Activated naive CD8-positive, alpha-beta T cell treated with anti-CD3 and anti-CD28 coated beads, Interleukin-2, amount 10 ng/mL, durations not matched to agents 7 days and 5 days (primary cell): ENCODE data around the gene MIF4GD. TPM values are rescaled to one million over a fixed set of nuclear protein-coding genes. Genes with fewer than 3 reads are reported as not detected.

Source experiments
- ATAC-seq: fragments of 150-1000 bp; cut with Tn5 transposase; one replicate; pipeline ENCODE4 v1.10.0; 2021; ENCODE audit warnings: low read depth, moderate library complexity
- POLR2A ChIA-PET: fragments of 350-600 bp; sonication (Branson Sonifier 250); formaldehyde crosslinking; loops from one replicate; lab custom pipeline; 2021; ENCODE audit warnings: antibody characterized with exemption; lab: Charles Lee
- DNase-seq: peaks from one replicate; pipeline ENCODE4 v3.0.0; 2021
- H3K27ac Mint-ChIP-seq: one replicate; pipeline ENCODE4 v1.8.0; 2022; ENCODE audit warnings: mild to moderate bottlenecking, mixed read lengths
- H3K27me3 Mint-ChIP-seq: one replicate; pipeline ENCODE4 v1.8.0; 2022; ENCODE audit warnings: mild to moderate bottlenecking, moderate library complexity, mixed read lengths
- H3K36me3 Mint-ChIP-seq: one replicate; pipeline ENCODE4 v1.8.0; 2021; ENCODE audit warnings: mild to moderate bottlenecking, mixed read lengths
- H3K4me1 Mint-ChIP-seq: one replicate; pipeline ENCODE4 v1.8.0; 2021; ENCODE audit warnings: mixed read lengths
- H3K4me3 Mint-ChIP-seq: one replicate; pipeline ENCODE4 v1.8.0; 2022; ENCODE audit warnings: mild to moderate bottlenecking, moderate library complexity, mixed read lengths
- H3K9me3 Mint-ChIP-seq: one replicate; pipeline ENCODE4 v1.8.0; 2021; ENCODE audit warnings: mixed read lengths
- total RNA-seq, 2 experiments: library from RNA; stranded (reverse); gene quantifications; one replicate each; pipeline ENCODE4 v1.2.3, GENCODE V29; 2021

Gene MIF4GD
- total RNA-seq, 2 experiments from 2014 or later = 44.4 to 44.8 TPM

DNA sequence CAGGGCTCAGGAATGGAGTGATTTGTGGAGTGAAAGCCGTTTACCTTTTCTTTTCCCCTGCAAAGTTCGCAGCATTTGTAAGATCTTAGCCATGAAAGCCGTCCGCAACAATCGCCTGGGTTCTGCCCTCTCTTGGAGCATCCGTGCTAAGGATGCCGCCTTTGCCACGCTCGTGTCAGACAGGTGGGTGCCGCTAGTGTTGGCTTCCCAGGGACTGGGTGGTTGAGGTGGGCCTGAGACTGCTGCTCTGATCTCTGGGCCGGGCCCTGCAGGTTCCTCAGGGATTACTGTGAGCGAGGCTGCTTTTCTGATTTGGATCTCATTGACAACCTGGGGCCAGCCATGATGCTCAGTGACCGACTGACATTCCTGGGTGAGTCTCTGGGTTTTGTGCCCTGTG lies 38.2 kb downstream of the MIF4GD start:
- ATAC-seq (no peak), DNase-seq (no peak)
- Mint-ChIP-seq H3K4me3 (no peak overlapping the region), H3K27me3 (no peaks in the 10 kb centered on the region), H3K36me3 (peaks cover 18% of the 10 kb centered on the region), H3K27ac (no peak overlapping the region), H3K9me3 (no peaks in the 10 kb centered on the region), H3K4me1 (peaks cover 2% of the 10 kb centered on the region)
- POLR2A ChIA-PET = interaction anchor here (1.0 kb wide), 1 partner anchor 13 kb away, joined by 3 read pairs; no protein-coding TSS in a partner anchor

DNA sequence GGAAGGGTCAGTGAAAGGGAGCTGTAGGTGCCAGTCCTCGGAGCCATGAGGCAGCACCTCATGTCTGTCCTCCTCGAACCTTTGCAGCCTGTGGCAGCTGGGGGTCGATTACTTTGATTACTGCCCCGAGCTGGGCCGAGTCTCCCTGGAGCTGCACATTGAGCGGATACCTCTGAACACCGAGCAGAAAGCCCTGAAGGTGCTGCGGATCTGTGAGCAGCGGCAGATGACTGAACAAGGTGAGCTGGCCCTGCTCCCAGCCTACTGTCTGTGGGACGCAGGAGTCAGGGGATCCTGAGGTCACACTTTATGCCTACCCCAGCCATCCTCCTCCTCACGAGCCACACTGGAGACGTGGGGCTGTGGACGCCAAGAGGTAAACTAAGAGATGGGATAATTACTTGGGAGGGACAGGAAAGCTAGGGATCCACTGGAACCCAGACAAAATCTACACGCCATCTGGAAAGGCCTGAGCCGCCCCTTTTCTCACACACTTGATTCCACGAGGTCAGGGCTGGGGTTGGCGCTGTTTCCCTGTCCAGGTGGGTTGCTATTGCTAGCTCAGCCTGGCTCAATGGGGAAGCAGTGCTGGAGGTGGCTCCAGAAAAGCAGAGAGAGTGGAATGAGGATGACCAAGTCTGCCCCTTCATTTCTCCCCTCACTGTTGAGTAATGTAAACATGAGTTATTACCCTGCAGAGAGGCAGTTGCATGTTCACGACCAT lies 39.1 kb downstream of the MIF4GD start:
- peaks cover 2% of the 10 kb centered on the region for H3K4me1 Mint-ChIP-seq
- no peaks in the 10 kb centered on the region for H3K27me3 Mint-ChIP-seq
- DNase-seq (no peak), ATAC-seq (no peak)
- POLR2A ChIA-PET = no interaction called here
- H3K27ac Mint-ChIP-seq = no peak overlapping the region
- no peaks in the 10 kb centered on the region for H3K9me3 Mint-ChIP-seq
- H3K4me3 Mint-ChIP-seq = no peak overlapping the region
- peaks cover 18% of the 10 kb centered on the region for H3K36me3 Mint-ChIP-seq

DNA sequence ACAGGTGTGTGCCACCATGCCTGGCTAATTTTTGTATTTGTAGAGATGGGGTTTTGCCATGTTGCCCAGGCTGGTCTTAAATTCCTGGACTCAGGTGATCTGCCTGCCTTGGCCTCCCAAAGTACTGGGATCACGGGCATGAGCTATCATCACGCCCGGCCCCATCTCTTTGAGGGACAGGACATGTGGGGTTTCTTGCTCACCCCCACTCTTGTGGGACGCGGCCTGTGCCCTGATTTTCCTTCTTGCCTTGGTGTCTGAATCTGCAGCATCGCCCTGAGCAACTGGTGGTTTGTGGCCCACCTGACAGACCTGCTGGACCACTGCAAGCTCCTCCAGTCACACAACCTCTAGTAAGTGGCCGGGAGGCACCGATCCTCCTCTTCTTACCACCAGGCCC lies 40.0 kb downstream of the MIF4GD start:
- Mint-ChIP-seq H3K36me3 (peaks cover 14% of the 10 kb centered on the region), H3K4me1 (peaks cover 2% of the 10 kb centered on the region), H3K27me3 (no peaks in the 10 kb centered on the region), H3K27ac (no peak overlapping the region), H3K9me3 (no peaks in the 10 kb centered on the region), H3K4me3 (no peak overlapping the region)
- no peak for DNase-seq
- POLR2A ChIA-PET = no interaction called here
- no peak for ATAC-seq

DNA sequence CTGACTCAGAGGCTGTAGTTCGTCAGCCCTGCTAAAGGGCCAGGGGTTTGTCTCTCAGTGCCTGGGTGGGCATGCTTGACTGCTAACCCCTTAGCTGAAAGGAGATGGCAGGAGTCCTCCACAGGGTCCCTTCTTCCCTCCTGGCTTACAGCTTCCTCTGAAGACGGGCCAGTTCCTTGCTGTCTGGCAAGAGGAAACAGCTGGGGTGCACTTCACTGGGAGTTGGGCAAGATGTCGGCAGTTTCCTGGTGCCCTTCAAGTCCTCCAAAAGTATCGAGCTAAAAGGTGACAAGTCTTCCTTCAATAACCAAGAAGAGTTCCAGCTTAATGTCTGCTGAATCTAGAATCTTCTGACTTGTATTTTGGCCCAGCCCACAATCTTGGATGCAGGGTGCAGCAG lies 42.2 kb downstream of the MIF4GD start:
- H3K27me3 Mint-ChIP-seq = no peaks in the 10 kb centered on the region
- no peak overlapping the region for H3K27ac Mint-ChIP-seq
- H3K4me3 Mint-ChIP-seq = no peak overlapping the region
- H3K36me3 Mint-ChIP-seq = peaks cover 15% of the 10 kb centered on the region
- POLR2A ChIA-PET = no interaction called here
- no peak for ATAC-seq
- DNase-seq = no peak
- H3K9me3 Mint-ChIP-seq = no peaks in the 10 kb centered on the region
- peaks cover 2% of the 10 kb centered on the region for H3K4me1 Mint-ChIP-seq

DNA sequence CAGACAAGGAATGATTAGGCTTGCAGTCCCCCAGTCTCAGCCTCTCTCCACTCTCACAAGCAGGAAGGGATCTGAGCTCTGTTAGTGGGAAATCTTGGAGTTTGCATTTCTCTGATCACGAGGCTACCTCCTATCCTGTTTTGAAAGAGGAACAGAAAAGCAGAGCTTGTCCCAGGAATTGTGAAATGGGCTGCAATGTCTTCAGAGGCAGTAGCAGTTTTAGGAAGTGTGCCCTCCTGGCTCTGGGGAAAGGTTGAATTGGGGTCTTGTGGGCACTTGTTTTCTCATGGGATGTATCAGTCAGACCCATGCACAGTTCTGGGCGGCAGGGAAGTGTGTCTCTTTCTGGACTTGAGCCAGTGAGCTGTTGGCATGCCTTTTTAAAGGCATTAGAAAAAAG lies 42.7 kb downstream of the MIF4GD start:
- POLR2A ChIA-PET = interaction anchor here (0.6 kb wide), 1 partner anchor 84 kb away, joined by 9 read pairs; no protein-coding TSS in a partner anchor
- H3K4me3 Mint-ChIP-seq = no peak overlapping the region
- H3K27ac Mint-ChIP-seq = no peak overlapping the region
- H3K36me3 Mint-ChIP-seq = peaks cover 17% of the 10 kb centered on the region
- ATAC-seq (no peak), DNase-seq (no peak)
- peaks cover 2% of the 10 kb centered on the region for H3K4me1 Mint-ChIP-seq
- no peaks in the 10 kb centered on the region for H3K27me3 Mint-ChIP-seq
- H3K9me3 Mint-ChIP-seq = no peaks in the 10 kb centered on the region

DNA sequence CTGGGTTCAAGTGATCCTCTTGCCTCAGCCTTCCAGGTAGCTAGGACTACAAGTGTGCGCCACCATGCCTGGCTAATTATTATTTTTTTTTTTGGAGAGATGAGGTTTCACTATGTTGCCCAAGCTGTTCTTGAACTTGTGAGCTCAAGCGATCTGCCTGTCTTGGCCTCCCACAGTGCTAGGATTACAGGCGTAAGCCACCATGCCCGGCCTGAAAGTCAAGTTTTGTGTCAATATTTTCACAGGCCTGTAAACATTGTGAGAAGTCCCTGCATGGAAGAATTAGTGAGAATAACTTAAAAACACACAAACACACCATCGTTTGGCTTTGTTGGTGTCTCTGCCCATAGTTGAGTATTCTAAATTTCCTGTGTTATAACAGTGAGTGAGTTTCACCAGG lies 43.3 kb downstream of the MIF4GD start:
- Mint-ChIP-seq H3K27me3 (no peaks in the 10 kb centered on the region), H3K27ac (no peak overlapping the region), H3K4me3 (no peak overlapping the region), H3K9me3 (no peaks in the 10 kb centered on the region), H3K4me1 (peaks cover 2% of the 10 kb centered on the region), H3K36me3 (peaks cover 15% of the 10 kb centered on the region)
- no peak for DNase-seq
- POLR2A ChIA-PET = no interaction called here
- ATAC-seq = no peak

DNA sequence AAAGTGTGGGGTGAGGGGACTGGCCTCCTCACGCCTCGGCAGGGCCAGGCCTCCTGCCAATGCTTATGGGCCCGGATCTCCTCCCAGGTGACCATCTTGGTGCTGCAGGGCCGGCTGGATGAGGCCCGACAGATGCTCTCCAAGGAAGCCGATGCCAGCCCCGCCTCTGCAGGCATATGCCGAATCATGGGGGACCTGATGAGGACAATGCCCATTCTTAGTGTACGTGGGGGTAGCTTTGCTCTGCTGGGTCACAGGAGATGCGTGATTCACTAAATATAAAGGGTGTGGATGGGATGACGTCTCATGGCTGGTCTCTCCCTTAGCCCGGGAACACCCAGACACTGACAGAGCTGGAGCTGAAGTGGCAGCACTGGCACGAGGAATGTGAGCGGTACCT lies 46.0 kb downstream of the MIF4GD start:
- no peaks in the 10 kb centered on the region for H3K27me3 Mint-ChIP-seq
- peaks cover 2% of the 10 kb centered on the region for H3K4me1 Mint-ChIP-seq
- no peak for ATAC-seq
- DNase-seq = no peak
- no peaks in the 10 kb centered on the region for H3K9me3 Mint-ChIP-seq
- H3K36me3 Mint-ChIP-seq = peaks cover 18% of the 10 kb centered on the region
- POLR2A ChIA-PET = interaction anchor here (1.1 kb wide), 1 partner anchor 12 kb away, joined by 3 read pairs; no protein-coding TSS in a partner anchor
- no peak overlapping the region for H3K4me3 Mint-ChIP-seq
- H3K27ac Mint-ChIP-seq = no peak overlapping the region

DNA sequence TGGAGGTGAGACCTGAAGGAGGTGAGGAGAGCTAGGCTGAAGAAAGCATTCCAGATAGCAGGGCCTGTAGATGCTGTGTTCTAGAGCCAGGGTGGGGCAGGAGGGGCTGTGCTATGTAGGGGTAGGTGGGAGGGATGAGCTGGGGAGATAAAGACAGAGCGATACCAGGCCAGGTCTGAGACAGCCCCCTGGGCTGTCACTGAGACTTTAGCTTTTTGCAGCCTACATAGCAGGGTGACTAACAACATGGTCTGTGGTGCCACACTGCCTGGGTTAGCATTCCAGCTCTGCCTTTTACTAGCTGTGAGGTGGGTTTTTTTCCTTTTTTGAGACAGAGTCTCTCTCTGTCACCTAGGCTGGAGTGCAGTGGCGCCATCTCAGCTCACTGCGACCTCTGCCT lies 51.2 kb downstream of the MIF4GD start:
- H3K27ac Mint-ChIP-seq = peak overlapping the region; percentile 38
- DNase-seq (no peak), ATAC-seq (no peak)
- no peaks in the 10 kb centered on the region for H3K27me3 Mint-ChIP-seq
- POLR2A ChIA-PET = interaction anchor here (0.9 kb wide), 1 partner anchor 13 kb away, joined by 3 read pairs; no protein-coding TSS in a partner anchor
- no peak overlapping the region for H3K4me3 Mint-ChIP-seq
- H3K4me1 Mint-ChIP-seq = peaks cover 4% of the 10 kb centered on the region
- peaks cover 27% of the 10 kb centered on the region for H3K36me3 Mint-ChIP-seq
- H3K9me3 Mint-ChIP-seq = no peaks in the 10 kb centered on the region

DNA sequence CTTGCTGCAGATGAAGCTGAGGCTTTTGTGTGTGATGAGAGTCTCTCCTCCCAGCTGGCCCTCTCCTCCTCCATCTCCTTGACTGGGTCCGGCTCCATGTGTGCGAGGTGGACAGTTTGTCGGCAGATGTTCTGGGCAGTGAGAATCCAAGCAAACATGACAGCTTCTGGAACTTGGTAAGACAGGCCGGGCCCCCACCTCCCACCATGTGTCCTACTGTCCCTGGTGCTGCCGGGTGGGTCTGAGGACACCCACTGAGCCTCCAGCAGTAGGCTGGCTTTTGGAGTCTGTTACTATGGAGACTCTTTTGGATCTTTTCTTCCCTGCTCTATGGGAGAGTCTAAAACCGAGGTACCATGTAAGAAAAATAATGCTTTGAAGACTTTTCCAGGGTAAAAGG lies 52.9 kb downstream of the MIF4GD start:
- Mint-ChIP-seq H3K27me3 (no peaks in the 10 kb centered on the region), H3K27ac (no peak overlapping the region), H3K36me3 (peaks cover 24% of the 10 kb centered on the region), H3K9me3 (no peaks in the 10 kb centered on the region), H3K4me1 (peaks cover 4% of the 10 kb centered on the region), H3K4me3 (no peak overlapping the region)
- ATAC-seq (no peak), DNase-seq (no peak)
- POLR2A ChIA-PET = no interaction called here

Other genes with a start within 250 kb of the MIF4GD start
- 100 to 1,000 TPM; 196 to 199 TPM for gene ATP5PD, start 224.3 kb downstream of the MIF4GD start, total RNA-seq
- gene KCTD2, start 224.0 kb downstream of the MIF4GD start, total RNA-seq = 10 to 100 TPM; 20.4 to 22.4 TPM
- 10 to 100 TPM in 1 of 2 experiments, 1 to 10 TPM in 1; 9.1 to 11.0 TPM for gene SLC16A5, start 183.3 kb downstream of the MIF4GD start, total RNA-seq
- 10 to 100 TPM; 16.2 to 17.6 TPM for gene ARMC7, start 161.3 kb downstream of the MIF4GD start, total RNA-seq
- gene NT5C, start 139.5 kb downstream of the MIF4GD start, total RNA-seq = 10 to 100 TPM; 69.9 to 70.8 TPM
- 100 to 1,000 TPM; 194 to 213 TPM for gene JPT1, start 116.7 kb downstream of the MIF4GD start, total RNA-seq
- 100 to 1,000 TPM; 470 to 500 TPM for gene SUMO2, start 88.3 kb downstream of the MIF4GD start, total RNA-seq
- 100 to 1,000 TPM; 154 to 167 TPM for gene NUP85, start 65.6 kb downstream of the MIF4GD start, total RNA-seq
- gene GGA3, start 9.6 kb downstream of the MIF4GD start, total RNA-seq = 10 to 100 TPM; 92.9 to 95.2 TPM
- gene MRPS7, start 9.4 kb downstream of the MIF4GD start, total RNA-seq = 10 to 100 TPM; 34.0 to 36.1 TPM
- 10 to 100 TPM; 26.7 to 27.9 TPM for gene SLC25A19, start 18.2 kb upstream of the MIF4GD start, total RNA-seq
- gene GRB2, start 134.4 kb upstream of the MIF4GD start, total RNA-seq = 100 to 1,000 TPM; 149 to 155 TPM
- 100 to 1,000 TPM; 112 to 115 TPM for gene TMEM94, start 185.4 kb upstream of the MIF4GD start, total RNA-seq
- gene CASKIN2, start 244.3 kb upstream of the MIF4GD start, total RNA-seq = 1 to 10 TPM in 1 of 2 experiments, under 1 TPM in 1; 0.72 to 2.3 TPM
- 10 to 100 TPM; 75.2 to 76.0 TPM for gene TSEN54, start 245.3 kb upstream of the MIF4GD start, total RNA-seq